ENCODE results near the gene ZNF891.

The ZNF891 gene

DNA sequence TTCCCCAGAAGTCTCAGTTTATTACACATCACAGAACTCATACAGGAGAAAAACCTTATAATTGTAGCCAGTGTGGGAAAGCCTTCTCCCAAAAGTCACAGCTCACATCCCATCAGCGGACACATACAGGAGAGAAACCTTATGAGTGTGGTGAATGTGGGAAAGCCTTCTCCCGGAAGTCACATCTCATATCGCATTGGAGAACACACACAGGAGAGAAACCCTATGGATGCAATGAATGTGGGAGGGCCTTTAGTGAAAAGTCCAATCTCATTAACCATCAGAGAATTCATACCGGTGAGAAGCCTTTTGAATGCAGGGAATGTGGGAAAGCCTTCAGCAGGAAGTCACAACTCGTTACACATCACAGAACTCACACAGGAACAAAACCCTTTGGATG, 72.6 kb downstream of the ZNF891 start:
- Histone ChIP-seq H3K36me3 (ENCODE audit: control insufficient read depth, insufficient read depth, low read length) (peaks cover 4% of the 10 kb centered on the region), H3K9me3 (ENCODE audit: control insufficient read depth, low read length) (peaks cover 48% of the 10 kb centered on the region), H3K4me3 (ENCODE audit: low read length) (peak overlapping the region; percentile 11), H3K27me3 (ENCODE audit: control insufficient read depth, insufficient read depth, low read length) (no peaks in the 10 kb centered on the region), H3K9ac (ENCODE audit: low read length) (no peak overlapping the region), H3K4me1 (ENCODE audit: control insufficient read depth, insufficient read depth, low read length) (no peaks in the 10 kb centered on the region)
